Body of pancreas (tissue), 4 donors: ENCODE data around the gene SSU72.

Experiments
- POLR2A ChIP-seq, 3 donors: fragments of 450-650 bp; IDR thresholded peaks; one replicate each; pipeline ENCODE4 v1.6.1; 2016; ENCODE audit warnings: antibody characterized with exemption in 3 of 3, mild to moderate bottlenecking in 2 of 3
- TF ChIP-seq, protein P1 (sequence below), 7 experiments: fragments of 450-650 bp in 4 of 7; fragments of 200-600 bp in 3 of 7; sonication (generic) in 3 of 7; IDR thresholded peaks; one replicate each; pipeline ENCODE4 v1.5.1; 2016 to 2019; ENCODE audit warnings: antibody characterized with exemption in 7 of 7

DNA sequence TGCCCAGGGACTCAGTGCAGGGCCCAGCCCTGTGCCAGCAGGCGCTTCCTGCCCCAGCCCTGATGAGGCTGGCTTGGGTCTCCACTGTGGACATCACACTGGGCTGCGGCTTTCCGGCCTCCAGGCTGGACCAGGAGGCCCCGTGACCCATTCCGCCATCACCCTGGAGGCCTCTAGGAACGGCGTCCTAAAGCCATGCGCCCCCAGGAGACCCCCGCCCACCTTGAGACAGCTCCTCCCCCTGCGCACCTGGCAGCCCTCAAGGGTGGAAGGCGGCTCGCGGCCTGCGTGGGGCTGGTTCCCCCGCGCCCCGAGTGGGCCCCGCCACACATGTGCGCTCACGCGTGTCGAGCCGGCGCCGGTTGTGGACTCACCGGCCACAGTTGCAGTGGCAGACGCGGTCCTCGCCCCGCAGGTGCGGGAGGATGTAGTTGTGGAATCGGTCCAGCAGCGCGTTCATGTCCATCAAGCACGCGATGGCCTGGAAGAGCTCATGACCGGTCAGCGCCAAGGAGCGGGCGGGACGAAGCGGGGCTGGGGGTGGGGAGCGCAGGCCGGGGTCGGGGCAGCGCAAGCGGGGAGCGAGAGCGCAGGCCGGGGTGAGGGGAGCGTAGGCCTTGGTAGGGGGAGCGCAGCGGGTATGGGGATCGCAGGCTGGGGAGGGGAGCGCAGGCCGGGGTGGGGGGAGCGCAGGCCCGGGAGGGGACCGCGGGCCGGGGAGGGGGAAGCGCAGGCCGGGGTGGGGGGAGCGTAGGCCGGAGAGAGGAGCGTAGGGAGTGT, 35.2 kb downstream of the SSU72 start:
- TF ChIP-seq POLR2A (IDR thresholded peaks at IDR 0.05): no peak
- TF ChIP-seq, protein P1, sequence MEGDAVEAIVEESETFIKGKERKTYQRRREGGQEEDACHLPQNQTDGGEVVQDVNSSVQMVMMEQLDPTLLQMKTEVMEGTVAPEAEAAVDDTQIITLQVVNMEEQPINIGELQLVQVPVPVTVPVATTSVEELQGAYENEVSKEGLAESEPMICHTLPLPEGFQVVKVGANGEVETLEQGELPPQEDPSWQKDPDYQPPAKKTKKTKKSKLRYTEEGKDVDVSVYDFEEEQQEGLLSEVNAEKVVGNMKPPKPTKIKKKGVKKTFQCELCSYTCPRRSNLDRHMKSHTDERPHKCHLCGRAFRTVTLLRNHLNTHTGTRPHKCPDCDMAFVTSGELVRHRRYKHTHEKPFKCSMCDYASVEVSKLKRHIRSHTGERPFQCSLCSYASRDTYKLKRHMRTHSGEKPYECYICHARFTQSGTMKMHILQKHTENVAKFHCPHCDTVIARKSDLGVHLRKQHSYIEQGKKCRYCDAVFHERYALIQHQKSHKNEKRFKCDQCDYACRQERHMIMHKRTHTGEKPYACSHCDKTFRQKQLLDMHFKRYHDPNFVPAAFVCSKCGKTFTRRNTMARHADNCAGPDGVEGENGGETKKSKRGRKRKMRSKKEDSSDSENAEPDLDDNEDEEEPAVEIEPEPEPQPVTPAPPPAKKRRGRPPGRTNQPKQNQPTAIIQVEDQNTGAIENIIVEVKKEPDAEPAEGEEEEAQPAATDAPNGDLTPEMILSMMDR (IDR thresholded peaks at IDR 0.05): no peak
